T1000 (cell line): Measurements from ENCODE around the gene TMEM209.
"Not testable (repeated sequence)": the region's sequence is repeated elsewhere in the genome, so short reads cannot be mapped to it uniquely, and the experiment has no call there.

ENCODE experiments used
- DNase-seq: peaks from one replicate; lab custom pipeline; 2025; ENCODE audit warnings: mixed read lengths; lab: John Stamatoyannopoulos, UW

The TMEM209 gene

GRCh38 chr7:130162196-130162595, 43.0 kb downstream of the TMEM209 start:
- DNase-seq, result no peak

GRCh38 chr7:130160455-130160854, 44.8 kb downstream of the TMEM209 start:
- no peak for DNase-seq

DNA sequence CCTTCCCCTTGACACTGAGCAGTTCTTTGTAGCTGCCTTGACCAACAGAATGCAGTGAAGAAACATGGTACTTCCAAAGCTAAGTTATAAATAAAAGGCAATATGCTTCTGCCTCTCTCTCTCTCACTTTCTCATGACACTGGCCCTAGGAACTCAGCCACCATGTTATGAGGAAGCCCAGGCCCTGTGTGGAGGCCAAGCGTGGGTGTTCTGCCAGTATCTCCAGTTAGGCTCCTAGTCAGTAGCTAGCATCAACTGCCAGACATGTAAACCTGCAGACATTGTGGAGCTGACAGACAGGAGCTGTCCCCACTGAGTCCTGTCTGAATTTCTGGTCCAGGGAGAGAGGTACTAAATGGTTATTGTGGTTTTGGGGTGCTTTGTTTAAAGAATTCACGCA, 45.2 kb downstream of the TMEM209 start:
- no peak for DNase-seq

DNA sequence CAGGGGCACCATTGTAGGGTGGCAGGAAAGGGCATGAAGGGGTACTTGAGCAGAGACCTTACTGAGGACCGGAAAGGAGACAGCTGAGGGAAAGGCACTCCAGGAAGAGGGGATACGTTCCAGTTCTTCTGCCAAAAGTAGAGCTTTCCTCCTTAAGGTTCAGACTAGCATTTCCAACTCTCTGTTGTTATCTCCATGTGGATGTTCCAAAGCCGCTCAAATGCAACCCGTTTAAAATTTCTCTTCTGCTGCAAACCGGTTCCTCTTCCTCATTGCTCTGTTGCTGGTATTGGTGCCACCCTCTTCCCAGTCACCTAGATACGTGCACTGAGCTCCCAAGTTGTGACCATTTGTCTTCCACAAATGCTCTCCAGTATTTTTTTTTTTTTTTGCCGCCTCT, 47.5 kb downstream of the TMEM209 start:
- DNase-seq, result no peak

- DNase-seq, result no peak
Measured at GRCh38 chr7:130156140-130156539, 49.1 kb downstream of the TMEM209 start.

- no peak for DNase-seq
Measured at GRCh38 chr7:130154501-130155317, 50.5 kb downstream of the TMEM209 start.

GRCh38 chr7:130154131-130154500, 51.1 kb downstream of the TMEM209 start:
- DNase-seq, result no peak

- no peak for DNase-seq
Measured at GRCh38 chr7:130153211-130153908, 51.8 kb downstream of the TMEM209 start.

GRCh38 chr7:130152493-130153210, 52.6 kb downstream of the TMEM209 start:
- DNase-seq, result no peak

DNA sequence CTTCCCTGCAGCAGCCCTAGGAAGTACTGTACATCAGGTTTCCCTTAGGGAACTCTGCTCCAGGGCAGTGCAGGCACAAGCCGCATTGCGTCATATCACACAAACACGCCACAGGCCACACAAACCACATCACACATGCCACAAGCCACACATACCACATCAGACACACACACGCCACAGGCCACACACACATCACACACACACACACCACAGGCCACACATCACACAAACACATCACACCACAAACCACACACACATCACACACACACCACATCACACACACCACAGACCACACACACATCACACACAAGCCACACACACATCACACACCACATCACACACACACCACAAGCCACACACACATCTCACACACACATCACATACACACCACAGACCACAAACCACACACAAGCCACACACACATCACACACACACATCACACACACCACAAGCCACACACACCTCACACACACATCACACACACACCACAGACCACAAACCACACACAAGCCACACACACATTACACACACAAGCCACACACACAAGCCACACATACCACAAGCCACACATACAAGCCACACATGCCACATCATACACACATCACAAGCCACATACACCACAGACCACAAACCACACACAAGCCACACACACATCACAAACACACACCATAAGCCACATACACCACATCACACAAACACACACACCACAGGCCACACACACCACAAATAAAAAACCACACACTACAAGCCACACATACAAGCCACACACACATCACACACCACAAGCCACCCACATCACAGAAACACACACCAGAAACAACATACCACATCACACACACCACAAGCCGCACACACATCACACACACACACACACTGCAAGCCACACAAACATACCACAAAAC, 53.4 kb downstream of the TMEM209 start:
- no peak for DNase-seq

GRCh38 chr7:130150587-130150986, 54.6 kb downstream of the TMEM209 start:
- DNase-seq, result no peak

DNA sequence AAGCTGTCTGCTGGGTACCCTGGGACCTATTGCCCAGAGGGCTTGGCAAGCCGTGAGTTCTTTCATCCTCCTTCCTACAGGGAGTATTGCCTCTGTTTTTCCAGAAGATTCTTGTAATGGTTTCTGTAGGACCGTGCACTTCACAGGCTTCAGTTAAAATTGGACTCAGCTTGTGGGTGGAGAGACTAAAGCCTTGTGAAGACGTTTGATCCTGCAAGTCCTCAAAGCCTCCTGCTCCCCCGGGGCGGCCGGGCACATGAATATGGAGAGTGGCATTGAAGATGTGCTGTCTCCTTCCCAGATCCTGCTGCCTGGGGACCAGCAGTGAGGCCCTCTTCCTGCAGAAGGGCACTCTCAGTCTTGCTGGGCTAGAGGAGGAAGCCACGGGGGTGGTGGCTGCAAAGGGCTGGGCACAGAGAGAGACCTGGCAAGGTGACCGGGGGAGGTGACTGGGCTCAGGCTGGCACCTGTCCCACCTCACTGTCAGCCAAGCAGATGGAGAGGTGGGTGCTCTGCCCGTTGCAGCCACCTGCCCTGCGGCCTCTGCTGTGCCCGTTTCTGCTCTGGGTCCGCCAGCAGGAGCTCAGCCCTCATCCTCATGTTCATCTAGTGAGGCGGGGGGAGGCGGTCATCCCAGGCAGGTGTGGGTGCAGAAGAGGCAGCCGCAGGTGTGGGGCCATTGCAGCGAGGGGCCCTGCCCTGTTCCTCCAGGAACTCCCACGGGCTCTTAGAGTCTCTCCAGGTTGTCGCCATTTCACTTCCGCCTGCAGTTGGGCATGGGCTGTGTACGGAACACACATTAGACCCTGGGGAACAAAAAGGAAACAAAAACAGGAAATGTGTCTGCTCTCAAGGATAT, 55.7 kb downstream of the TMEM209 start:
- no peak for DNase-seq

GRCh38 chr7:130148561-130148960, 56.6 kb downstream of the TMEM209 start:
- DNase-seq, result no peak

DNA sequence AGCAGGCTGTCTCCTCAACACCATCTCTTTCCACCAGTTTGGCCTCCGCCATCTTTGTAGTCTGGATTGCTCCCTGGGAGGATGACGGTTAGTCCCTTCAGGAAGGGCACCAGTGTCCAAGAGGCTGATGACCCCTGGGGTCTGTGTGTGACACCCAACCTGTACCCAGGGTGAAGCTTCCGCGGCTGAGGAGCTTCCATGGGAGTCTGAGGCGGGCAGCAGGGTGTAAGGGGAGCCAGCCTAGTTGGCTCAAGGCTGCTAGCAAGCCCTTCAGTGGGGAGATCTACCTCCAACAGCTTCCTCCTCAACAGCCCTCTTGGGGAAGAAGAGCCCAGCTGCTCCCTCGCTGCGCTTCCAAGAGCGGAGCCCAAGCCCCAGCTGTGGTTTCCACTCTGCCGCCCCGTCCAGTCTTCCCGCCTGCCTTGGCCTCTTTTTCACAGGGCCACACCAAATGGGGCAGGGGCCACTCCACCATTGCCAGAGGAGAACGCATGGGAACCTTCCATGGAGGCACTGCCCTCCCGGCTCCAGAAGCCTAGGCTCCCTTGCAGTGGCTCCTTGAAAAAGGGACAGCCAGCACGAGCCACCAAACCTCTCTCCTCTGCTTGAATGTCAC, 57.4 kb downstream of the TMEM209 start:
- no peak for DNase-seq

DNA sequence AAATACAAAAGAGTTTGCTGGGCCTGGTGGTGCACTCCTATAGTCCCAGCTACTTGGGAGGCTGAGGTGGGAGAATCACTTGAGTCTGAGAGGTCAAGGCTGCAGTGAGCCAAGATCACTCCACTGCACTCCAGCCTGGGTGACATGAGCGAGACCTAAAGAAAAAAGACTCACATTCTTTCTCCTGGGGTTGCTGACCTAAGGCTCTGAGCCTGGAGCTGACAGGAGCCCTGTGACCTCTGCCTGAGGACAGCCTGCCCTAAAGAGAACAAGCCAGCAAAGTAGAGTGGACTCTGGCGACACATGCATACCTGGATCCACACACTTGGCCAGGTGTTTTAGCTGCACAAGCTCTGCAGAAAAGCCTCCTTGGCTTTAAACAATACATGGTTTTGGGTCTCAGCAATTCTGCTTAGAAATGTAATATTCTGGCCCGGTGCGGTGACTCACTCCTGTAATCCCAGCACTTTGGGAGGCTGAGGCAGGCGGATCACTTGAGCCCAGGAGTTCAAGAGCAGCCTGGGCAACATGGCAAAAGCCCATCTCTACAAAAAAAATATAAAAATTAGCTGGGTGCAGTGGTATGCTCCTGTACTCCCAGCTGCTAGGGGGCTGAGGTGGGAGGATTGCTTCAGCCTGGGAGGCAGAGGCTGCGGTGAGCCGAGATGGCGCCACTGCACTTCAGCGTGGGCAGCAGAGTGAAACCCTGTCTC, 58.4 kb downstream of the TMEM209 start:
- DNase-seq, result no peak

DNA sequence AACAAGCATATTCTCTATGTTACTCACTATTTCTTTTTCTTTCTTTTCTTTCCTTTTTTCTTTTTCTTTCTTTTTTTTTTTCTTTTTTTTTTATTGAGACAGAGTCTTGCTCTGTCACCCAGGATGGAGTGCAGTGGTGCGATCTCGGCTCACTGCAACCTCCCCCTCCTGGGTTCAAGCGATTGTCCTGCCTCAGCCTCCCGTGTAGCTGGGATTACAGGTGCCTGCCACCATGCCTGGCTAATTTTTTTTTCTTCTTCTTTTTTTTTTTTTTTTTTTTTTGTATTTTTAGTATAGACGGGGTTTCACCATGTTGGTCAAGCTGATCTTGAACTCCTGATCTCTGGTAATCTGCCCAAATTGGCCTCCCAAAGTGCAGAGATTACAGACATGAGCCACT, 59.1 kb downstream of the TMEM209 start:
- not testable (repeated sequence) for DNase-seq

GRCh38 chr7:130145424-130146100, 59.6 kb downstream of the TMEM209 start:
- DNase-seq, result no peak

- no peak for DNase-seq
Measured at GRCh38 chr7:130144312-130145171, 60.7 kb downstream of the TMEM209 start.
